Measurements from ENCODE around the gene TNP2. TPM values are rescaled to one million over a fixed set of nuclear protein-coding genes. Genes with fewer than 3 reads are reported as not detected.

TNP2 gene
- total and polyA plus RNA-seq, 2 of the 4 experiments (the other 2 are of a cell fraction) = not detected

DNA sequence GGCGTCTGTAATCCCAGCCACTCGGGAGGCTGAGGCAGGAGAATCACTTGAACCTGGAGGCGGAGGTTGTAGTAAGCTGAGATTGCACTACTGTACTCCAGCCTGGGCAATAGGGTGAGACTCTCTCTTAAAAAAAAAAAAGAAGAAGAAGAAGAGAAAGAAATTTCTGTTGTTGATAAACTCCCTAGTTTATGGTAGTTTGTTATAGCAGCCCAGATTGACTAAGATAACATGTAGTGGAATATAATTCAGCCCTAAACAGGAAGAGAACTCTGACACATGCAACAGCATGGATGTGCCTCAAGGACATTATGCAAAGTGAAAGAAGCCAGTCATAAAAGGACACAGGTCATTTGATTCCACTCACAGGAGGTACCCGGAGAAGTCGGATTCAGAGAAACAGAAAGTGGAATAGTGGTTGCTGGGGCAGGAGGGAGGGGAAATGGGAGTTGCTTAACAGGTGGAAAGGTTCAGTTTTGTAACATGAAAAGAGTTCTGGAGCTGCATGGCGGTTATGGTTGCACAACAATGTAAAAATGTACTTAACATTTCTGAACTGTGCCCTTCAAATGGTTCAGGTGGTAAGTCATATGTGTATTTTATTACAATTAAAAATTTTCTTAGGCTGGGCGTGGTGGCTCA is 38.0 kb upstream of the TNP2 start:
- H3K4me1 ChIP-seq (ENCODE audit: control insufficient read depth, insufficient read depth, low read length) = peaks cover 4% of the 10 kb centered on the region
- no peak overlapping the region for H3K4me2 ChIP-seq (ENCODE audit: low read depth, low read length)
- no peak overlapping the region for H2BK20ac ChIP-seq (ENCODE audit: low read depth, low read length)
- POLR2A ChIA-PET (ENCODE audit: unreplicated experiment) = no interaction called here
- dilution Hi-C loops (cut with HindIII; ENCODE audit: low sequenced_read_pairs, unreplicated experiment) = no loop called here
- no peak for DNase-seq
- no peak overlapping the region for H4K91ac ChIP-seq (ENCODE audit: insufficient read depth, low read depth, low read length)
- no peak overlapping the region for H3K18ac ChIP-seq (ENCODE audit: low read depth, low read length)
- no peaks in the 10 kb centered on the region for H3K36me3 ChIP-seq (ENCODE audit: control insufficient read depth, insufficient read depth, low read length)
- H2BK120ac ChIP-seq (ENCODE audit: low read depth, low read length) = no peak overlapping the region
- 100% methylated on average over 1 of the region's 7 CpGs; no CpG with 5 or more reads in 1 of the 2 experiments for WGBS, 2 experiments (ENCODE audit: extremely low coverage in 2 of 2, insufficient read length in 1 of 2)
- H3K14ac ChIP-seq (replicated peaks; ENCODE audit: low read depth, low read length) = no peak overlapping the region
- no peak overlapping the region for H2BK5ac ChIP-seq (ENCODE audit: low read depth, low read length, poor library complexity, severe bottlenecking)
- BruUV-seq (replicated peaks) = no TSS peak
- no peaks in the 10 kb centered on the region for H4K20me1 ChIP-seq (ENCODE audit: insufficient read depth, low read length)
- no peak overlapping the region for H2AK5ac ChIP-seq (ENCODE audit: low read depth, low read length)
- H2BK15ac ChIP-seq (ENCODE audit: low read depth, low read length) = no peak overlapping the region
- CTCF ChIA-PET = no interaction called here
- H3K27ac ChIP-seq (ENCODE audit: insufficient read depth, low read length) = no peak overlapping the region
- no peak for ATAC-seq (ENCODE audit: low read depth)
- no peak overlapping the region for H2AFZ ChIP-seq (replicated peaks; ENCODE audit: low read length, poor library complexity)
- no peak overlapping the region for H4K8ac ChIP-seq (ENCODE audit: low read depth in 2 of 2, low read length in 2 of 2)
- H4K5ac ChIP-seq (ENCODE audit: low read depth, low read length) = no peak overlapping the region
- no peak overlapping the region for H2AK9ac ChIP-seq (replicated peaks; ENCODE audit: low read depth, low read length, poor library complexity)
- no peak overlapping the region for H3K4me3 ChIP-seq (ENCODE audit: insufficient read depth, low read depth, low read length)
- H3K9me3 ChIP-seq (ENCODE audit: control insufficient read depth, insufficient read depth, low read length) = no peaks in the 10 kb centered on the region
- H3K79me1 ChIP-seq (ENCODE audit: low read depth in 1 of 2, low read length in 2 of 2) = no peaks in the 10 kb centered on the region
- H3K4ac ChIP-seq (ENCODE audit: low read depth, low read length) = no peak overlapping the region
- 0 out of 2 replicates have a peak, but pooled peaks cover 8% of the 10 kb centered on the region for H3K9me1 ChIP-seq (ENCODE audit: insufficient read depth, low read length)
- no peak overlapping the region for H3K56ac ChIP-seq (ENCODE audit: extremely low read depth, insufficient read depth, low read length)
- no peak overlapping the region for H3K9ac ChIP-seq (ENCODE audit: low read depth, low read length)
- H3K23ac ChIP-seq (ENCODE audit: low read depth, low read length) = no peak overlapping the region
- H3K27me3 ChIP-seq (ENCODE audit: control insufficient read depth, insufficient read depth, low read length) = no peaks in the 10 kb centered on the region
- intact Hi-C loops (cut with micrococcal nuclease) = no loop called here
- TF ChIP-seq, protein P1, sequence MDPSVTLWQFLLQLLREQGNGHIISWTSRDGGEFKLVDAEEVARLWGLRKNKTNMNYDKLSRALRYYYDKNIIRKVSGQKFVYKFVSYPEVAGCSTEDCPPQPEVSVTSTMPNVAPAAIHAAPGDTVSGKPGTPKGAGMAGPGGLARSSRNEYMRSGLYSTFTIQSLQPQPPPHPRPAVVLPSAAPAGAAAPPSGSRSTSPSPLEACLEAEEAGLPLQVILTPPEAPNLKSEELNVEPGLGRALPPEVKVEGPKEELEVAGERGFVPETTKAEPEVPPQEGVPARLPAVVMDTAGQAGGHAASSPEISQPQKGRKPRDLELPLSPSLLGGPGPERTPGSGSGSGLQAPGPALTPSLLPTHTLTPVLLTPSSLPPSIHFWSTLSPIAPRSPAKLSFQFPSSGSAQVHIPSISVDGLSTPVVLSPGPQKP (IDR thresholded peaks at IDR 0.05; ENCODE audit: borderline replicate concordance, low read depth, low read length) = no peak
- TF ChIP-seq CHD1 (IDR thresholded peaks at IDR 0.05; ENCODE audit: low read depth, low read length) (no peak), SMC3 (IDR thresholded peaks at IDR 0.05; ENCODE audit: low read depth, low read length) (no peak), BHLHE40 (IDR thresholded peaks at IDR 0.05; ENCODE audit: low read depth, low read length) (no peak), CEBPB (IDR thresholded peaks at IDR 0.05; ENCODE audit: low read depth, low read length) (0 out of 2 replicates have a peak, but pooled peaks have one; percentile 17)
- in situ Hi-C loops (cut with MboI; ENCODE audit: low sequenced_read_pairs) = loop anchor here (5.0 kb wide), 1 partner anchor 45 kb away; no protein-coding TSS in a partner anchor
